HG03135 (cell line): ENCODE data around the gene SLC39A2.
"Not testable (repeated sequence)": the region's sequence is repeated elsewhere in the genome, so short reads cannot be mapped to it uniquely, and the experiment has no call there.

Experiments used
- ATAC-seq: cut with Tn5 transposase; IDR thresholded peaks from one replicate; pipeline ENCODE4 v1.9.1; 2021; ENCODE audit warnings: mild to moderate bottlenecking, moderate library complexity; ENCODE audit not compliant: unreplicated experiment

SLC39A2 gene, protein sequence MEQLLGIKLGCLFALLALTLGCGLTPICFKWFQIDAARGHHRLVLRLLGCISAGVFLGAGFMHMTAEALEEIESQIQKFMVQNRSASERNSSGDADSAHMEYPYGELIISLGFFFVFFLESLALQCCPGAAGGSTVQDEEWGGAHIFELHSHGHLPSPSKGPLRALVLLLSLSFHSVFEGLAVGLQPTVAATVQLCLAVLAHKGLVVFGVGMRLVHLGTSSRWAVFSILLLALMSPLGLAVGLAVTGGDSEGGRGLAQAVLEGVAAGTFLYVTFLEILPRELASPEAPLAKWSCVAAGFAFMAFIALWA

DNA sequence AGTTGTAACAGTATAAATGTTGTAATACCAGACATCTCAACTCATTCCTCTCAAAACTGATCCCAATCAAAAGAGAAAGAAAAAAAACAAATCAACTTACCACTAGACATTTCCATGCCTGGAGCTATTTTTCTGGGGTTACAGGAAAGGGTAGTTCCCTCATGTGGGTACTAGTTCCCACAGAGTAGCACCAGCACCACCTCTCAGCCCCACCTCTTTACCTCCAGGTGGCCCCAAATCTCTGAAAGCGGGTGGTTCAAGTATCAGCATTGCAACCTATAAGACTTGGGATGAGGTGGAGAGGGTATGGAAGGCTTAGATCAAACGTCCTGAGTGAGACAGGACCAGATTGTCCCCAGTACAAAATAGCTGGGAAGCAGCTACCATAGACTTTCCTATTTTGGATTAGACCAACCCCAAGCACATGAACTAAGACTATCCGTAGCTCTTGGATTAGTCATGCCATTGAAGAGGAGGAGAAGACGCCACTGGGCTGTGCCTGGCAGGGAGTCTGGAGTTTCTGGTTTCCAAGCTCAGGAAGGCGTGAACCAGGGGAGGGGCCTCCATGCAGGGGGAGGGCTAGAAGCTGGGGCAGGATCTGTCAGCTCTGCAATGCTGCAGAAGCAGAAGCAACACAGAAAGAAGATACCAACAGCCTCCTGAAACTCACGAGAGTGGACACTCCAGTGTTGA lies at the start of gene SLC39A2:
SLC39A2 (plus strand) TSS at position 620 of the 693 bp plus-strand sequence. CDS start 154 bp downstream, outside the sequence.
- ATAC-seq = no peak

DNA sequence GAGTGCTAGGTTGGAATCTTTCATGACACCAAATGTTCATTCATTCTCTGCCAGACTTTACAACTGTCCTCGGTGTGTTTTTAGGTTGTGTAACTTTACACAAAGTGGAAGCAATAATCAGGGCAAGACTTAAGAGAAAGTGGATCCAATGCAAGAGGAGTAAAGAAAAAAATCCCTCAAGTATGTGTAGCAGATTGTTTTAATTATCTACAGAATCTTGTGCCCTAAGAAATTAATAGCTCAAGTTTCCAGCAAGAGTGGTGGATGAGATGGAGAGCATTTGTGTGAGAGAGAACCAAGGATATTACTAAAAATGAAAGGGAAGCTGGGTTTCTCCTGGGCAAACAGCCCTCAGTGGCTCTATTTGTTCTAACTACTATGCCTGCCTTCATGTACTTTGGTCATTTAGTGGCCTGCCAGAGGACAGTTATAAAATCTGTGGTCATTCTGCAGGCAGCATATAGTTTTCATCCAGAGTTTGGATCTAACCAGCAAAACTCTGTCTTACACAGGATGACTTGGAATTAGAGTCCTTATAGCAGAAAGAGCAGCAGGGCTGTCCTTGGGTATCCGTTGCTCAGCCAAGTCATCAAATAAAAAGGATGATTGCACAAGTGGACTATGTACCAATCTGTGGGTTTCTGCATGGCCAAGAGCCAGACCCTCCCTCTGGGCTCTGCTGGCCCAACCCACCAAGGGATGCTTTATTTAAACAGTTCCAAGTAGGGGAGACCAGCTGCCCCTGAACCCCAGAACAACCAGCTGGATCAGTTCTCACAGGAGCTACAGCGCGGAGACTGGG lies 44.2 kb upstream of the SLC39A2 start, which contains the start of gene RNASE2:
RNASE2 (plus strand) TSS at position 752 of the 802 bp plus-strand sequence. CDS start 285 bp downstream, outside the sequence.
- ATAC-seq = not testable (repeated sequence)

DNA sequence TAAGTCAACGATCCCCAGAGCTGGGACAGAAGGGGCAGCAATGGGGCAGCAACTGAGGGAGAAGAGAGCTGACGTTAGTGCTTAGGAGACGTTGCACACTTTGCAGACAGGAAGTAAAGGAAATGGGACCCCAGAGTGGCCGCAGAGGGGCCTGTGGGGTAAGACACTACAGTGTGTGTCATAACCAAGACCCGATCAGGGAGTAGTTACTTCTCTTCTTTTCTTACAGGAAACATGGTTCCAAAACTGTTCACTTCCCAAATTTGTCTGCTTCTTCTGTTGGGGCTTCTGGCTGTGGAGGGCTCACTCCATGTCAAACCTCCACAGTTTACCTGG lies 43.6 kb upstream of the SLC39A2 start:
- ATAC-seq = not testable (repeated sequence)

DNA sequence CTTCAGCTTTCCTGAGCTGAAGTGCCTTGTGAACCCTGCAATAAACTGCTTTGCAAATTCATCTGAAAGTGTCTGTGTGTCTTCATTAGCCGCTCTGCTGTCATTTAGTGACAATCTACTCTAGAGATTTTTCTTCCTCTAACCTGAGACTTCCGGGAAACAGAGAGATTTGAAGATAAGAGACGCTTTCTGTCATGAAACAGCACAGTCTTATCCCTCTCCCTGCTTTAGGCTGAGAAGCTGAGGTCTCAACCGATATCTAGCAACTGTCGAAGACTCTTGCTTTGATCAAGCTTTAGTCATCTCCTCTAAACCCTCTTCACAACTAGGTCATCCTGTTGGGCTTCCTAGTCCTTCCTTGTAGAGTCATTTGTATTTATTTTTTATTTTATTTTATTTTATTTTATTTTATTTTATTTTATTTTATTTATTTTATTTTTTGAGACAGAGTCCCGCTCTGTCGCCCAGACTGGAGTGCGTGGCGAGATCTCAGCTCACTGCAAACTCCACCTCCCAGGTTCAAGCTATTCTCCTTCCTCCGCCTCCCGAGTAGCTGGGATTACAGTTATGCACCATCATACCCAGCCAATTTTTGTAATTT lies 42.6 kb upstream of the SLC39A2 start:
- no peak for ATAC-seq

DNA sequence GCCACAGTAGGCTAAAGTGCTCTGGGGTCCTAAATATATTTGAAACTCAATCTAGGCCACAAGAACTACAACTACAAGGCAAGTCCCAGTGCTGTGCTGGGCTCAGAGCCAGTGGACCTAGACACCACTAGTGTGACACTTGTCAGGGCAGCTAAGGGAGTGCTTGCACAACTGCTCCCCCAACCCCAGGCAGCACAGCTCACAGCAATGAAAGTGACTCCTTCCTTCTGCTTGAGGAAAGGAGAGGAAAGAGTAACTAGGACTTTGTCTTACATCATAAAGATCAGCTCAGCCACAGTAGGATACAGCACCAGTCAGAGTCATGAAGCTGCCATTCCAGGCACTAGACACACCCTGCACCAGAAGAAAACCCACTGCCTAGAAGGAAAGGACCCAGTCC lies 40.1 kb upstream of the SLC39A2 start:
- not testable (repeated sequence) for ATAC-seq

DNA sequence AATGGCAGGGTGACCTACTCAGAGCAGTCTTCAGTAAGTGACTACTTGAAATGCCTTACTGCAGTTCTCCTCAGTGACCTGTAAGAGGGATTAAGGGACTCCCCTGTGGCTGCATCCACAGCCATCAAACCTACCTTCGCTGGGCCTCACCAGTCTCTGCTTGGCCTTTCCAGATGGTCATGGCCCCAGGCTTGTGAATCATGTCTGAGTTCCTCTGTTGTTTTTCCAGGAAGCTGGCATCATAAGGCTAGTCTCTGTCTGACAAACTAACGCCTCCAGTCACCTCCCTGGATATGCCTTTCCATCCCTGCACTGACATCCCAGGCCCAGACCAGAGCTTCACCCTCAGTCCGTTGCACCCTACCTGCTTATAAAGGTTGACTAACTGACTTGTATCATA lies 29.8 kb upstream of the SLC39A2 start:
- ATAC-seq = no peak

DNA sequence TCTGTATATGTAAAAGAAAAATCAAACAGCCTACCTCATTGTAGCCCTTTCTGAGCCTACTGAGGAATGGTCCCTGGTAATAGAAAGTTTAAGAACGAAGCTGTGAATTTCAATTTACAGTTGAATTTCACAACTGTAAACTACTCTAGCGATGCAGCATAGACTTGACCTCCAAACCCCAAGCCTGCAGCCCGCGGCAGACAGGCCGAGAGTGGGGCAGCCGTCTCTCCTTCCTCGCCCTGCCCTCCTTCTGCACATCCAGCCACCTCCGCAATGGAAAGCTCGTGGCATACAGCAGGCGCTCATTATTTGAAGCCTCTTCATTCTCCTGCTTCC lies 28.5 kb upstream of the SLC39A2 start:
- peak; percentile 10 for ATAC-seq

DNA sequence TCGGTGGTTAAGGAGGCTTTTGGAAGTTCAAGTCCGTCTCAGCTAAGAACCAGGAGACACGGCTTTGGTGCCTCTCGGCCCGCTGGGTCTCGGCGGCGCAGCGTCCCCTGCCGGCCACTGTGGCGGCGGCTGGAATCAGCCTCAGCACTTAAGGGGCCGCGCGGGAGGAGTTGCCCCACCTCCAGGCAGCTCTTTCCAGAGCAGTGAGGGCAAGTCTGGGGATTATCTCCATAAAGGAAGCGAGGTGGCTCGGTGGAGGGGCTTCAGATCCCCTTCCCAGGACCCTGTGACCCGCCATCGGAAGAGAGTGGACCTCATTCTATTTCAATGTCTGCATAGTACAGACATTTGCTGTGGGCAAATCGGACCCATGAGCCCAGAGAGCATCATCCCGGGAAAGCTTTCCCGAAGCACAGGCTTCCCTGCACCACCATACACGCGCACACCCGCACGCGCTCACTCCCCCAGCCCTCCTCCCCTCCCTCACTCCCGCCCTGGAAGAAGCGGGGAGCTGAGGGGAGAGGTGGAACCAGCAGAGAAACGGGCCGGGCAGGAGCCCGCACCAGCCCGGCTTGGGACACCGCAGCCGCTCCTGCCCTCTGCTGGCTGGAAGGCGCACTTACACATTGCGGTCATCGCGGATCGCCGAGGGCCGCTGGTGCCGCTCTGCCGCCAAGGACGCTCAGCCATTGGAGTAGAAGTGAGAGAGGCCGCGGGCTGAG lies 27.9 kb upstream of the SLC39A2 start:
- ATAC-seq = peak; percentile 91

DNA sequence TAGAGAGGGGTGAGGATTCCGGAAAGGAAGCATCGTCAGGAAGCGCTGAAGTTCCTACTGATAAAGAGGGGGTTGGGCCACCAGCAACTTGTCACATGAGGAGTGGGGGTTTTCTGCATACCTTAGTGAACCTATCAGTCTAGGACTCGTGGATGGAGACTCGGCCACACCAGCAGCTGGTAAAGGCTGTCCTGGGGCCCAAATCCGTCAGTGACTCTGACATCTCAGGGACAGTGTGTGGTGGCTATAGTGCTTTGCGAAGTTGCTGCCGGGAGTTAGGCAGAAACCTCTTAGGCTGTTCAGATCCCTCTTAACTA lies 27.4 kb upstream of the SLC39A2 start:
- ATAC-seq = peak; percentile 20

DNA sequence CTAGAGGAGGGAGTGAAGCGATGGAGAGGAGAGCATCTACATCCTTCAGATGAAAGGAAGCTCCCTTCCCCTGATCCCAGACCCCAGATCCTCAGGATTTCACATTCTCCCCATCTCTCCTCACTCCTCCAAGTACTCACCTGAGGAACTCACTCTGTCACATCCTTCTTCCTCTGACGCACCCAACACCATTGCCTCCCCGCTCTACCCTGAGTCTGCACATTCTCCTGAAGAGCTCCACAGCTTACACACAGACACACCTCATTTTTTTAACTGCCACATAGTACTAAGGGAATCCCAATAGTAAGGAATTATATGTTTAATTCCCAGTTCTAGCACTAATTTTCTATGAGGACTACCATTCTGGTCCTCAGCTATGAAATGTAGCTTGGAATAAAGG lies 25.6 kb upstream of the SLC39A2 start:
- ATAC-seq = no peak

DNA sequence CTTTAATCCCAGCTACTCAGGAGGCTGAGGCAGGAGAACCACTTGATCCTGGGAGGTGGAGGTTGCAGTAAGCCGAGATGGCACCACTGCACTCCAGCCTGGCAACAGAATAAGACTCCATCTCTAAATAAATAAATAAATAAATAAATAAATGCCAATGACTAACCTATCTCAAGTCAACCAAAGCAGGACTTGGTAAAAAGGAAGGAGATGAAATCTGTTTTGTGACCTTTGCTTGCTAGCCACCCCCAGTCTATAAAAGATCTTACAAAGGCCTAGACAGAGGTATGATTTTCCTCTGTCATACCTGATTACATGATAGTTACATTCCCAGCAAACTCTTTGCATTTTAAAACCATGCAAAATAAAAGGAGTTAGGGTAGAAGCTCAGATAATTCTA lies 22.8 kb upstream of the SLC39A2 start:
- ATAC-seq = no peak

DNA sequence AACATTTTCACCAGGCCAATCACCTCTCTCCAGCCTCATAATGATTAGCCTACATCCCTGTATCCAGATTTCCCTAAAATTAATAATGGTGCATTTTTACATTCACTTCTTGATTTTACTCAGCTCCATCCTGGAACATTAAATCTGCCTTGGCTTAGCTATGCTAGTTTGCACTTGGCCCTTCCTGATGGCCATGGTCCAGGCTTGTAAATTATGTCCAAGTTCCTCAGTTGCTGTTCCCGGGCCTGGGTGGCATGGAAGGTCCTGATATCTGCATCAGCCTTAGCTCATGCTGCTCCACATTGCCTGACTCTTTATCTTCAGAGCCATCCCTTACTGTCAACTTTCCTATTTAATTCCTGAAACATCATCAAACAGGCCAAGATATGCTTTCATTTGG lies 20.4 kb upstream of the SLC39A2 start:
- no peak for ATAC-seq

DNA sequence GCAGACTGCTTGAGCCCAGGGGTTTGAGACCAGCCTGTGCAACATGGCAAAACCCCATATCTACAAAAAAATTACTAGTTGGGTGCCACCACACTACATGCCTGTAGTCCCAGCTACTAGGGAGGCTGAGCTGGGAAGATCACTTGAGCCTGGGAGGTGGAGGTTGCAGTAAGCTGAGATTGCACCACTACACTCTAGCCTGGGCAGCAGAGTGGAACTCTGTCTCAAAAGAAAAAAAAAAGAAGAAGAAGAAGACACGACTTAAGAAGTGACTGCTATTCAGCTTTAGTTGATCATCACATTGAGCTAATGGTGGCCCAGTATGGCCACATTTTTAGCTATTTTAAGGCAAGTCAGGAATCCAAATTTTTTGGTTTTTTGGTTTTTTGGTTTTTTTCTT lies 18.2 kb upstream of the SLC39A2 start:
- ATAC-seq = no peak

DNA sequence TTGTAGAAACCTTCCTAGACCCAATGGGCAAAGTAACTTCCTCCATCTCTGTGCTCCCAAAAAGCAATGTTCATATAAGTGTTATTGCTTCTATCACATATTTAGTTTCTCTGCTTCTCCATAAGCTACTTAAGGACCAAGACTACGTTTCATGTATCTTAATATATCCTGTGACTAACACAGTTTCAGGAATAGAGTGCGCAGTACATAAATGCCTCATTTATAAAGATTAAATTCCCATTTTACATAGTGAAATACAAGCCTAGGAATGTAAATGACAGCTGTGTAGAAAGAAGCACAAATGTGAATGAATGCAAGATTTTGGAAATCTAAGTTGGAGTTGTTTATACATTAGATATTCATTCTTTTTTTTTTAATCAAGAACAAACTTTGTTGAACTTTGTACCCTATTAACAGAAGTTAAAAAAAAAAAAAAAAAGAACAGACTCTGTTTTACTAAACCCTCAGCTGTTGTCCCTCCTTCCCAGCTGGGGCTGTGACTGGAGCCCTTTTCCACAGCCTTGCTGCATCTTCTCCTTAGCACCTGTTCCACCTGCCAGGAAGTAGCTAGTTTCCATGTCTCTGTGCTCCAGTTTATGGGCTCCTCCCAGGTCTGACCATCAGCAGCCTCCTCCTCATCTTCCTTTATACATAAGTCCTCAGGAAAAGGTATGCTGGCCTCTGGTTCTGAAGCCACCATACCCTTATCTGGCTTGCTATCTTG lies 16.3 kb upstream of the SLC39A2 start:
- ATAC-seq = no peak

DNA sequence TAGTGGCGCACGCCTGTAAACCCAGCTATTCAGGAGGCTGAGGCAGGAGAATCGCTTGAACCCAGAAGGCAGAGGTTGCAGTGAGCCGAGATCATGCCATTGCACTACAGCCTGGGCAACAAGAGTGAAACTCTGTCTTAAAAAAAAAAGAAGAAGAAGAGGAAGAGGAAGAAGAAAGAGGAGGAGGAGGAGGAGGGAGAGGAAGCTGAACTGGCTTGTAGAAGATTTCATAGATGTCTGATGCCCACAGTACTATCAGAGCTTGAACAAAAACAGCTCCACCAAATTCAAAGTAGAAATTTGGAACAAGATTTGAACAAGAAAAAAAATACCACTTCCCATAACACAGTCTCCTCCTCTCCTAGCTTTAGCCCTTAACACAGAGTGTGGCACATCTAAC lies 13.4 kb upstream of the SLC39A2 start:
- ATAC-seq = not testable (repeated sequence)

DNA sequence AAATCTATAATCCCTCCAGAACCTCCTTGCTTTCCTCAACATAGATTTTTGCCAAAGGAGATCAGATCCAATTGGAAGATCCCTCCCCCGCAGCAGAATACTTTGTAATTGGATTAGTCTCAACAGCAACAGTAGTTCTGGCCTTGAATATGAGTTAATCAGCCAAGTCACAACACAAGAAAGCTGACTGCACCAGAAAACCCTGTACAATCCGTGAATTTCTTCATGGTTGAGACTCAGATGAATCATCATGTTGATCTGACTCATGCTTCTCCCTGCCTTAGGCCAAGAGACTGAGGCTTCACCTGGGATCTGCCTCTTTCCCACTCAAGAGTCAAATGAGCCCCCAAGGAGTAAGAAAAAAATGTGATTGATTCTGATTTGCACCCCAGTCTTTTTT lies 12.3 kb upstream of the SLC39A2 start:
- ATAC-seq = no peak

DNA sequence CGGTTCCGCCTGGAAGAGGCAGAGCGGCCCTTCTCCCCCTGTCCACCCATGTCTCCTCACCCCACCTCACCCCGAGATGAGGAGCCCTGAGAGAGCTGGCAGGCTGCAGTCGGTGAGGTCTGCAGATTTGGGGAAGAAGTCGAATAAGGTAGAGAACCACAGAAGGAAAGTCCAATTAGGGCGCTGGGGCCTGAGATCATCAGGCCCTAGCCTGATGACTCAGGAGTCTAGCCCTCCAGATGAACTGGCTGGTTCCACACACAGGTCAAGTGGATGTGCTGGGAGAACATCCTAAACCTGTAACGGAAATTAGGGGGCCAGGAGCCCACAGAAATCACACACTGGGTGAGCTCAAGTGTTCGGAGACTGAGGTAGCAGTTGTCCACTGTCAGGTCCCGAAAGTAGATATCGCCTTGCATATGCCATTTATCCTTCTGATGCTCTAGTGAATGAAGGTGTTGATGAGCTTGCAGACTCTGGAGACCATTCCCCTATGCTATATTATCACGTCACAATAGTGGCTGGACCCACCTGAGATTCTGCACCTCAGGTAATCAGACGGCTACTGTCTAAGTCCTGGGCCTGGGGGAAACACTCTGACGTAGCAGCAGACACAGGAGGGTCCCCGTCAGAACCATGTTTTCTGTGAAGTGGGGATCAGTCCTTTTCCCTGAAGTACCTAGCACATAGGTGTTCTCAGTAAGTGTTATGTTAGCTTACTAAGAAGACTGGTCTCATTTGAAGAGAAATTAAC lies 10.2 kb upstream of the SLC39A2 start:
- no peak for ATAC-seq

DNA sequence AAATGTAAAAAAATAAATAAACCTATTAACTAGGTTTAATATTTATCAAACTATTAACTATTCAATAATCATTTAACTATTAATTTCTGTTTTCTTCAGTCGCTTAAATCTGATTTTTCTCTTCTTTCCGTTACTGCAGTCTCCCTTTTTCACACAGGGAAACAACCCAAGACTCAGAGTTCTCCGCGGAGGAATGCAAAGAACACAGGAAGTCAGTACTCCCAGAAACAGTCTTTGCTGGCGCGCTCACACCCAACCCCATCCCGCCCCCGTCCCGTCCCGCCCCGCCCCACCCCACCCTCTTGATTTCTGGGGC lies 9.7 kb upstream of the SLC39A2 start:
- no peak for ATAC-seq

DNA sequence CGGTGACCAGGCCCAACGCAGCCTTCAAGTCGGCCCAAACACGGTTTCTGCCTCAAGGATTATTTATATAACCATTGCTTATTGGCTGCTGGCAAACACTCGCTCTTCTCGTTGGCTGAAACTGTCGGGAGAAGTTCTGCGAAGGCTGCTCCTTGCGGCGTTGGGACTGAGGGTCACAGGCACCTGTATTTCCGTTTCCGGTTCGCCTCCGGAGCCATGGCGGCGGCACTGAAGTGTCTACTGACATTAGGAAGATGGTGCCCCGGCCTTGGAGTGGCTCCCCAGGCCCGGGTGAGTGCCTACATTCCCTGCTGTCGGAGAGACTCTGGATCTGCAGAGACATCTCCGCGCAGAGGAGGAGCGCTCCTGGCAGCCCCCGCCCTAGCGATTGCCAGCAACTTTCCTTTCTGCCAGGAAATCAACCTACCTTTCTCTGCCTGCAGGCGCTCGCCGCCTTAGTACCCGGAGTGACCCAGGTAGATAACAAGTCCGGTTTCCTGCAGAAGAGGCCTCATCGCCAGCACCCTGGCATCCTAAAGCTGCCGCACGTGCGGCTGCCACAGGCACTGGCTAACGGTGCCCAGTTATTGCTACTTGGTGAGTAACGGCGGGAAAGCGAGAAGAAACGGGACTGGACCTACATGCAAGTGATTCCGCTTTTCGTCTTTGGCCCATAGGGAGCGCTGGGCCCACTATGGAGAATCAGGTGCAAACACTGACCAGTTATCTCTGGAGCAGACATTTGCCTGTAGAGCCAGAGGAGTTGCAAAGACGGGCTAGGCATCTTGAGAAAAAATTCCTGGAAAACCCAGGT lies 9.1 kb upstream of the SLC39A2 start, which contains the start of gene METTL17:
METTL17 (plus strand) TSS at position 194 of the 814 bp plus-strand sequence; CDS start at position 217, 23 bp downstream.
- peak; percentile 97 for ATAC-seq
